OCI-LY1 (cell line): Measurements from ENCODE around the gene DNAJB6.

Experiments
- CTCF ChIP-seq: fragments of 200-600 bp; sonication (generic), shearing (Covaris generic); IDR thresholded peaks from 2 replicates; pipeline ENCODE4 v1.5.1; 2017; ENCODE audit warnings: mild to moderate bottlenecking, antibody characterized with exemption, low read length, moderate library complexity, mixed read lengths
- EZH2 ChIP-seq: fragments of 200-600 bp; sonication (generic), shearing (Covaris generic); IDR thresholded peaks from 2 replicates; pipeline ENCODE4 v1.8.0; 2017; ENCODE audit warnings: borderline replicate concordance, mixed run types, mild to moderate bottlenecking, antibody characterized with exemption, low read length, moderate library complexity, mixed read lengths

- TF ChIP-seq CTCF (no peak), EZH2 (no peak)
Observed at GRCh38 chr7:157293413-157293788, 43.4 kb upstream of the DNAJB6 start.
